OCI-LY3 (cell line): Measurements from ENCODE around the gene RIC1.
"Not testable (repeated sequence)": the region's sequence is repeated elsewhere in the genome, so short reads cannot be mapped to it uniquely, and the experiment has no call there.

Experiments
- EZH2phosphoT487 ChIP-seq: fragments of 200-600 bp; shearing (Covaris generic); IDR thresholded peaks from 2 replicates; pipeline ENCODE4 v1.6.1; 2018; ENCODE audit warnings: antibody characterized with exemption, mixed run types, low read depth
- TF ChIP-seq, protein P1 (sequence below): fragments of 200-600, 300-600 bp; sonication (generic); IDR thresholded peaks from 2 replicates; pipeline ENCODE4 v1.5.1; 2014; ENCODE audit warnings: antibody characterized with exemption, low read length, low read depth

DNA sequence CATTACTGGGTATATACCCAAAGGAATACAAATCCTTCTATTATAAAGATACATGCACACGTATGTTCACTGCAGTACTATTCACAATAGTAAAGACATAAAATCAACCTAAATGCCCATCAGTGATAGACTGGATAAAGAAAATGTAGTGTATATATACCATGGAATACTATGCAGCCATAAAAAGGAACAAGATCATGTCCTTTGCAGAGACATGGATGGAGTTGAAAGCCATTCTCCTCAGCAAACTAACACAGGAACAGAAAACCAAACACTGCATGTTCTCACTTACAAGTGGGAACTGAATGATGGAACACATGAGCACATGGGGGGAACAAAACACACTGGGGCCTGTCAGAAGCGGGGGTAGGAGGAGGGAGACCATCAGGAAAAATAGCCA is 47.2 kb upstream of the RIC1 start:
- TF ChIP-seq, protein P1, sequence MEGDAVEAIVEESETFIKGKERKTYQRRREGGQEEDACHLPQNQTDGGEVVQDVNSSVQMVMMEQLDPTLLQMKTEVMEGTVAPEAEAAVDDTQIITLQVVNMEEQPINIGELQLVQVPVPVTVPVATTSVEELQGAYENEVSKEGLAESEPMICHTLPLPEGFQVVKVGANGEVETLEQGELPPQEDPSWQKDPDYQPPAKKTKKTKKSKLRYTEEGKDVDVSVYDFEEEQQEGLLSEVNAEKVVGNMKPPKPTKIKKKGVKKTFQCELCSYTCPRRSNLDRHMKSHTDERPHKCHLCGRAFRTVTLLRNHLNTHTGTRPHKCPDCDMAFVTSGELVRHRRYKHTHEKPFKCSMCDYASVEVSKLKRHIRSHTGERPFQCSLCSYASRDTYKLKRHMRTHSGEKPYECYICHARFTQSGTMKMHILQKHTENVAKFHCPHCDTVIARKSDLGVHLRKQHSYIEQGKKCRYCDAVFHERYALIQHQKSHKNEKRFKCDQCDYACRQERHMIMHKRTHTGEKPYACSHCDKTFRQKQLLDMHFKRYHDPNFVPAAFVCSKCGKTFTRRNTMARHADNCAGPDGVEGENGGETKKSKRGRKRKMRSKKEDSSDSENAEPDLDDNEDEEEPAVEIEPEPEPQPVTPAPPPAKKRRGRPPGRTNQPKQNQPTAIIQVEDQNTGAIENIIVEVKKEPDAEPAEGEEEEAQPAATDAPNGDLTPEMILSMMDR = not testable (repeated sequence)
- not testable (repeated sequence) for TF ChIP-seq EZH2phosphoT487
